HCT116 (cell line): Measurements from ENCODE around the gene PRRT4. TPM values are rescaled to one million over a fixed set of nuclear protein-coding genes. Genes with fewer than 3 reads are reported as not detected.

Experiments
- ATAC-seq: fragments of 200-7000 bp; cut with Tn5 transposase; 2 replicates; pipeline ENCODE4 v1.9.1; 2020; ENCODE audit warnings: mild to moderate bottlenecking, moderate library complexity
- BruUV-seq: library from RNA; stranded (reverse); fragments of 400-500 nt; replicated peaks from 2 replicates; lab custom pipeline; 2021; lab: Mats Ljungman, UMichigan
- CTCF ChIA-PET: fragments of 300-600 bp; sonication (Branson Sonifier 250); formaldehyde crosslinking; loops from one replicate; lab custom pipeline; 2021; ENCODE audit warnings: antibody characterized with exemption; lab: Charles Lee
- POLR2A ChIA-PET: fragments of 300-600, 350-600 bp; sonication (Branson Sonifier 250); formaldehyde crosslinking; loops from one replicate; lab custom pipeline; 2021; ENCODE audit warnings: antibody characterized with exemption; lab: Charles Lee
- RAD21 ChIA-PET, 2 experiments: fragments of 300-600 bp; sonication (Branson Sonifier 250); formaldehyde crosslinking; loops; one replicate each; lab custom pipeline; 2023; ENCODE audit warnings: low total read pairs in 2 of 2; ENCODE audit not compliant: uncharacterized antibody in 2 of 2, unreplicated experiment in 2 of 2, low non-redundant PET in 1 of 2; lab: Charles Lee
- DNase-seq: peaks from one replicate; pipeline ENCODE4 v3.0.0-alpha.2; 2010; ENCODE audit warnings: low read depth, low spot score
- H2AFZ ChIP-seq: fragments of 200-600 bp; shearing (Covaris generic), sonication (generic); 2 replicates; pipeline ENCODE4 v1.6.1; 2017; ENCODE audit warnings: low read depth, mixed run types, mixed read lengths, antibody characterized with exemption, low read length; ENCODE audit not compliant: poor library complexity, severe bottlenecking
- H3K27ac ChIP-seq: 2 replicates; pipeline ENCODE4 v1.5.1; 2012; ENCODE audit warnings: low read depth, low read length
- H3K27me3 ChIP-seq: fragments of 200-600 bp; sonication (generic); 2 replicates; pipeline ENCODE4 v1.6.1; 2016; ENCODE audit warnings: mixed run types, low read length, mixed read lengths; ENCODE audit not compliant: insufficient read depth
- H3K36me3 ChIP-seq, 2 experiments: fragments of 200-500 bp in 1 of 2; fragments of 200-600 bp in 1 of 2; sonication (Bioruptor generic) in 1 of 2; sonication (generic) in 1 of 2; 2 replicates each; pipeline versions ENCODE4 v1.5.1 to v1.6.1; 2014 to 2016; ENCODE audit warnings: low read length in 2 of 2, inconsistent platforms in 1 of 2, mixed read lengths in 1 of 2, mixed run types in 1 of 2; ENCODE audit not compliant: insufficient read depth in 2 of 2, control insufficient read depth in 1 of 2
- H3K4me1 ChIP-seq, 2 experiments: fragments of 200-600 bp in 1 of 2; sonication (generic) in 1 of 2; 2 replicates each; pipeline versions ENCODE4 v1.5.1 to v1.6.1; 2012 to 2017; ENCODE audit warnings: low read length in 2 of 2, inconsistent platforms in 1 of 2, mild to moderate bottlenecking in 1 of 2, mixed read lengths in 1 of 2, mixed run types in 1 of 2, moderate library complexity in 1 of 2; ENCODE audit not compliant: insufficient read depth in 2 of 2, control insufficient read depth in 1 of 2
- H3K4me2 ChIP-seq: fragments of 200-600 bp; sonication (generic); 2 replicates; pipeline ENCODE4 v1.6.1; 2017; ENCODE audit warnings: mixed run types, low read length, mixed read lengths
- H3K4me3 ChIP-seq, 2 experiments: fragments of 200-600 bp in 1 of 2; sonication (generic) in 1 of 2; replicated peaks in 1 of 2; 2 replicates each; pipeline ENCODE4 v1.5.1; 2011 to 2016; ENCODE audit warnings: low read length in 2 of 2, control low read depth in 1 of 2, low read depth in 1 of 2, mild to moderate bottlenecking in 1 of 2, mixed read lengths in 1 of 2, mixed run types in 1 of 2
- H3K79me2 ChIP-seq: fragments of 200-600 bp; sonication (generic); 2 replicates; pipeline ENCODE4 v1.6.1; 2017; ENCODE audit warnings: mild to moderate bottlenecking, mixed run types, low read length, moderate library complexity, mixed read lengths; ENCODE audit not compliant: insufficient read depth
- H3K9ac ChIP-seq: fragments of 200-600 bp; sonication (generic); 2 replicates; pipeline ENCODE4 v1.6.1; 2016; ENCODE audit warnings: low read length, mixed read lengths
- H3K9me2 ChIP-seq: fragments of 200-600 bp; sonication (generic), shearing (Covaris generic); 2 replicates; pipeline ENCODE4 v1.6.1; 2017; ENCODE audit warnings: mixed run types, mild to moderate bottlenecking, moderate library complexity; ENCODE audit not compliant: insufficient read depth
- H3K9me3 ChIP-seq, 2 experiments: fragments of 200-500 bp in 1 of 2; fragments of 200-600 bp in 1 of 2; sonication (Bioruptor generic) in 1 of 2; sonication (generic) in 1 of 2; 2 replicates each; pipeline ENCODE4 v1.6.1; 2014 to 2017; ENCODE audit warnings: low read length in 2 of 2, mixed read lengths in 2 of 2, inconsistent platforms in 1 of 2, low read depth in 1 of 2, mild to moderate bottlenecking in 1 of 2, mixed run types in 1 of 2, moderate library complexity in 1 of 2; ENCODE audit not compliant: control insufficient read depth in 1 of 2, insufficient read depth in 1 of 2
- H4K20me1 ChIP-seq: fragments of 200-600 bp; sonication (generic), shearing (Covaris generic); 2 replicates; pipeline ENCODE4 v1.6.1; 2017; ENCODE audit warnings: mixed run types, mild to moderate bottlenecking, moderate library complexity; ENCODE audit not compliant: insufficient read depth
- ATF3 ChIP-seq: IDR thresholded peaks from 2 replicates; pipeline ENCODE4 v1.6.1; 2012
- ELF1 ChIP-seq: IDR thresholded peaks from 2 replicates; pipeline ENCODE4 v1.6.1; 2012; ENCODE audit warnings: low read depth, borderline replicate concordance
- FOSL1 ChIP-seq: IDR thresholded peaks from 2 replicates; pipeline ENCODE4 v1.6.1; 2012; ENCODE audit warnings: low read depth
- JUND ChIP-seq: IDR thresholded peaks from 2 replicates; pipeline ENCODE4 v1.6.1; 2012
- POLR2AphosphoS5 ChIP-seq: IDR thresholded peaks from 2 replicates; pipeline ENCODE4 v1.6.1; 2011; ENCODE audit warnings: mild to moderate bottlenecking, low read depth, low read length, moderate library complexity
- TCF7L2 ChIP-seq: IDR thresholded peaks from 2 replicates; pipeline ENCODE4 v1.7.0; 2011; ENCODE audit warnings: borderline replicate concordance, inconsistent platforms; ENCODE audit not compliant: insufficient read depth, insufficient read length; ENCODE audit errors: extremely low read depth
- intact Hi-C: fragments of 100-400 bp; cut with micrococcal nuclease; formaldehyde crosslinking; loops from 2 replicates; pipeline ENCODE4 v1.10.0; 2022
- total RNA-seq: library from RNA; stranded (reverse); gene quantifications from one replicate; pipeline ENCODE4 v1.2.1, GENCODE V29; 2021; ENCODE audit not compliant: unreplicated experiment

PRRT4 gene
- total RNA-seq, 1 experiment from 2014 or later: 4.0 TPM

GRCh38 chr7:128318691-128319090 lies 42.8 kb downstream of the PRRT4 start:
- H4K20me1 ChIP-seq: no peaks in the 10 kb centered on the region
- no TSS peak for BruUV-seq
- no peak overlapping the region for H3K4me2 ChIP-seq
- intact Hi-C loops: no loop called here
- H2AFZ ChIP-seq: no peak overlapping the region
- no peaks in the 10 kb centered on the region for H3K9me3 ChIP-seq
- H3K79me2 ChIP-seq: no peaks in the 10 kb centered on the region; the same call in 1 of the 2 replicates
- TF ChIP-seq TCF7L2: no peak
- TF ChIP-seq POLR2AphosphoS5: no peak
- no peaks in the 10 kb centered on the region for H3K27me3 ChIP-seq
- H3K4me1 ChIP-seq: no peaks in the 10 kb centered on the region
- no peak overlapping the region for H3K9ac ChIP-seq
- no peak for ATAC-seq
- RAD21 ChIA-PET: interaction anchor here in 1 of 2 experiments (0.7 kb wide), 1 partner anchor 69 kb away, joined by 3 read pairs; no protein-coding TSS in a partner anchor
- H3K36me3 ChIP-seq: peaks cover 47 to 65% of the 10 kb centered on the region in 2 experiments; a peak in 3 of 4 replicates
- CTCF ChIA-PET: no interaction called here
- POLR2A ChIA-PET: no interaction called here
- H3K9me2 ChIP-seq: no peaks in the 10 kb centered on the region
- H3K4me3 ChIP-seq: no peak overlapping the region
- H3K27ac ChIP-seq: no peak overlapping the region
- no peak for DNase-seq

- H3K9ac ChIP-seq: no peak overlapping the region
- no peaks in the 10 kb centered on the region for H3K4me1 ChIP-seq
- no peaks in the 10 kb centered on the region for H3K9me2 ChIP-seq
- no peak overlapping the region for H3K4me2 ChIP-seq
- H3K4me3 ChIP-seq: no peak overlapping the region
- ChIA-PET POLR2A (no interaction called here), RAD21 (no interaction called here), CTCF (no interaction called here)
- no peaks in the 10 kb centered on the region for H3K27me3 ChIP-seq
- no peak overlapping the region for H3K27ac ChIP-seq
- DNase-seq (no peak), ATAC-seq (no peak)
- H2AFZ ChIP-seq: no peak overlapping the region
- H3K9me3 ChIP-seq: no peaks in the 10 kb centered on the region
- no TSS peak for BruUV-seq
- no peaks in the 10 kb centered on the region for H4K20me1 ChIP-seq
- intact Hi-C loops: no loop called here
- peaks cover 47 to 53% of the 10 kb centered on the region in 2 experiments for H3K36me3 ChIP-seq
- TF ChIP-seq POLR2AphosphoS5 (no peak), ATF3 (no peak), ELF1 (no peak), JUND (no peak), FOSL1 (no peak)
- H3K79me2 ChIP-seq: no peaks in the 10 kb centered on the region
Measured at GRCh38 chr7:128311013-128311412, 50.5 kb downstream of the PRRT4 start.
